BLaER1 (cell line): Measurements from ENCODE around the gene DLL1.

Experiments
- H3K27ac ChIP-seq: shearing (Covaris generic); formaldehyde crosslinking; 2 replicates; pipeline ENCODE4 v1.8.1; 2022
- H3K27me3 ChIP-seq: shearing (Covaris generic); formaldehyde crosslinking; 2 replicates; pipeline ENCODE4 v1.8.1; 2022
- H3K36me3 ChIP-seq: shearing (Covaris generic); formaldehyde crosslinking; 2 replicates; pipeline ENCODE4 v1.8.1; 2022
- H3K4me1 ChIP-seq: shearing (Covaris generic); formaldehyde crosslinking; 2 replicates; pipeline ENCODE4 v1.8.1; 2022
- H3K4me2 ChIP-seq: shearing (Covaris generic); formaldehyde crosslinking; 2 replicates; pipeline ENCODE4 v1.8.1; 2022
- H3K4me3 ChIP-seq: shearing (Covaris generic); formaldehyde crosslinking; 2 replicates; pipeline ENCODE4 v1.8.1; 2022
- H3K9ac ChIP-seq: shearing (Covaris generic); formaldehyde crosslinking; 2 replicates; pipeline ENCODE4 v1.8.1; 2022
- H3K9me3 ChIP-seq: shearing (Covaris generic); formaldehyde crosslinking; 2 replicates; pipeline ENCODE4 v1.8.1; 2022
- H4K20me1 ChIP-seq: shearing (Covaris generic); formaldehyde crosslinking; 2 replicates; pipeline ENCODE4 v1.8.1; 2022
- Cebpa-rat ChIP-seq: shearing (Covaris generic); IDR thresholded peaks from 2 replicates; pipeline ENCODE4 v1.8.1; 2022

The DLL1 gene

GRCh38 chr6:170245475-170245992 is 45.3 kb downstream of the DLL1 start:
- no peak overlapping the region for H3K9ac ChIP-seq
- H3K27me3 ChIP-seq = no peaks in the 10 kb centered on the region
- TF ChIP-seq Cebpa-rat = no peak

DNA sequence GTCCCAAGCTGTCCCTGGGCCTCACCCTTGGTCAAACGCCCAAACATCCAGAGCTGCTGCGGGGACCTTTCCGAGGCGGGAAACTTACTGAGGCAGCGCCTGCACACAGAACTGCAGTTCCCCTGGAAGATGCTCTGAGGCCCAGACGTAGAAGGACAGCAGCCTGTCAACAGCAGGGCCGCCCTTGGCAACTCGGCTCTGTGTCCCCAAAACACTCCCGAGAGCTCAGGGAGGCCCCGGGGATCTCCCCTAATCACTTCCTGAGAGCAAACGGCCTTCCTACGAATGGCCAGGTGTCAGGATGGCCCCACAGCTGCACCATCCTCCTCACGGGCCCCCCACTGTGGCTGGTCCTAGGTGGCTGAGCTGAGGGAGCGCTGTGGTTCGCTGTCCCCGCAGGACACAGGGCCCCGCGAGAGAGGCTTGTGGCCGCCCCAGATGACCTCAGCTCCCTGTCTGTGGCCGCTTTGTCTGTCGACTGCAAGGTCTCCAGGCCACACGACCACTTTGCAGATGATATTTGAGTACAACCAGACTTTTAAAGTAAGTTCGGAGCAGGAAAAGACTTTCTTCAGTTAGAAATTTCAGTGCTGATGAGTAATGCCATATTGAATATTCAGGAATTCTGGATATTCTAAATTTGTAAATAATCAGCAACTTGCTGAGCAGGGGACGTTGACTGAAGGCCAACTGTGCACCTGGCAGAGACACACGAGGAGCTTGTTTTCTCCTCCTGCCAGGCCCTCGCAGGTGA is 46.0 kb downstream of the DLL1 start:
- Histone ChIP-seq H4K20me1 (no peaks in the 10 kb centered on the region), H3K4me1 (peaks cover 17% of the 10 kb centered on the region), H3K9me3 (no peaks in the 10 kb centered on the region), H3K36me3 (no peaks in the 10 kb centered on the region), H3K27ac (no peak overlapping the region), H3K4me3 (no peak overlapping the region), H3K4me2 (peak overlapping the region; percentile 68), H3K27me3 (no peaks in the 10 kb centered on the region), H3K9ac (no peak overlapping the region)
- no peak for TF ChIP-seq Cebpa-rat

More at GRCh38 chr6:170245475-170245992, 45.3 kb downstream of the DLL1 start:
- H4K20me1 ChIP-seq = no peaks in the 10 kb centered on the region
- H3K4me2 ChIP-seq = peak overlapping the region; percentile 68
- H3K36me3 ChIP-seq = no peaks in the 10 kb centered on the region
- H3K4me1 ChIP-seq = peaks cover 17% of the 10 kb centered on the region
- no peaks in the 10 kb centered on the region for H3K9me3 ChIP-seq
- H3K27ac ChIP-seq = no peak overlapping the region
- no peak overlapping the region for H3K4me3 ChIP-seq

DNA sequence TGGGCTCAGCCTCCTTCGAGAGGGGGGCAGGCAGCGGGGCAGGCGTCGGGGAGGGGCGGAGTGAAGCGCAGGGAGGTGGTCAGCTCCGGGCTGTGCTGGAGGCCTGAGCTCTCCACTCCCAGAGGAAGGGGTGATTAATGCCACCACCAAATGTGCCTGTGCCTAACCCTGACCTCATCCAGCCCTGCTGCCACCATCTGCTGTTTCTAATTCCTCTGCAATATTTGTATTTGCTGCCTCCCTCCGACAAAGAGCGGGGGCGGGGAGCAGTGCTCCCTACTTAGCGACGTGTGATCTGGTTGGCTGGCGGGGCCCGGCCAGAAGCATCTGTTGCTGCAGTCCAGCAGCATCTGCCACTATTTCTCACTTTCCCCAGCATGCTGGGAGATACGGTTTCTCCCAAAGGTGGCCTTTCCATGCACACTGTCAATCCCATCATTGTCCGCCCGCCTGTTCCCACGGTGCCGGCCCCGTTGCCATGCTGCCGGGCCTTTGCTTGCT is 47.0 kb downstream of the DLL1 start:
- Histone ChIP-seq H3K4me1 (peaks cover 17% of the 10 kb centered on the region), H3K36me3 (no peaks in the 10 kb centered on the region), H3K27me3 (no peaks in the 10 kb centered on the region), H4K20me1 (no peaks in the 10 kb centered on the region), H3K27ac (no peak overlapping the region), H3K9ac (no peak overlapping the region), H3K9me3 (no peaks in the 10 kb centered on the region), H3K4me3 (no peak overlapping the region), H3K4me2 (no peak overlapping the region)
- TF ChIP-seq Cebpa-rat = no peak

- H3K9ac ChIP-seq = no peak overlapping the region
- no peaks in the 10 kb centered on the region for H3K9me3 ChIP-seq
- no peaks in the 10 kb centered on the region for H4K20me1 ChIP-seq
- H3K27me3 ChIP-seq = no peaks in the 10 kb centered on the region
- no peaks in the 10 kb centered on the region for H3K36me3 ChIP-seq
- H3K4me3 ChIP-seq = no peak overlapping the region
- peaks cover 17% of the 10 kb centered on the region for H3K4me1 ChIP-seq
- no peak overlapping the region for H3K4me2 ChIP-seq
- H3K27ac ChIP-seq = no peak overlapping the region
- TF ChIP-seq Cebpa-rat = no peak
Measured at GRCh38 chr6:170243386-170243785, 47.5 kb downstream of the DLL1 start.

DNA sequence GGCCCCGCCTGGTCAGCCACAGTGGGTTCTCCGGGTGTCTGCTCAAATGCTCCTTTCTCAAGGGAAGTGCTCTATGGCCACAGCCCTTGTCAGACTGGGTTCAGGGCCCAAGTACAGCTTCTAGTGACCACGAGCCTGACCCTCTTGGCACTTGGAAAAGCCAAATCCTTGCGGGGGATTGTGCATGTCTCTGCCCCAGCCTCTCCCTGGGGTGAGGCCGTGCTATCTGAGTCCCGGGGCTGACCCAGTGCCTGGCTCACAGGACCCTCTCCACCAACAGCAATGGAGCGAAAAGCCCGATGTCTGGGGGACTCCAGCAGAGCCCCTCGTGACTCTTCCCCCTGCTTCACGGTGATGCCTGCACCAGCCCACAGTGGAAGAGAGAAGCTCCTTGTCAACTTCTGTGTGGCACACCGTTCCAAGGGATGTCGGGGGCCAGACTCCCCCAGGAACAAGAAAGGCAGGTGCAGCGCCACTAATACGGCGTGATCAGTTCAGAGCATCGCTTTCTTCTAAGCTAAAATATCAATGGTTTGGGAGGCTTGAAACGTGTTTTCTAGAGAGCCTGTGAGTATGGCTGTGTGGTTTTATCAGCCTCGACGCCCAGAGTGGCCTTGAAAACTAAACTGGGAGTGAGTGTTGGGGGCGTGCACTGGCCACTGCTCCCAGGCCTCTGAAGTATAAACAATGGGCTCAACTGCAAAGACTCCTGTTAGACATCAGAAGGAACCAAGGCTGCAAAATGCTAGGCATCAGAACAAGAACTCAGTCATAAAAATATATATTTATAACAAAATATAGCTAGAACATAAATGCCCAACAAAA is 51.9 kb downstream of the DLL1 start:
- H3K27ac ChIP-seq = no peak overlapping the region
- TF ChIP-seq Cebpa-rat = no peak
- no peaks in the 10 kb centered on the region for H4K20me1 ChIP-seq
- no peaks in the 10 kb centered on the region for H3K4me1 ChIP-seq
- no peaks in the 10 kb centered on the region for H3K27me3 ChIP-seq
- H3K4me3 ChIP-seq = no peak overlapping the region
- no peaks in the 10 kb centered on the region for H3K9me3 ChIP-seq
- no peak overlapping the region for H3K4me2 ChIP-seq
- no peak overlapping the region for H3K9ac ChIP-seq
- no peaks in the 10 kb centered on the region for H3K36me3 ChIP-seq

- no peak overlapping the region for H3K4me2 ChIP-seq
- no peak overlapping the region for H3K27ac ChIP-seq
- no peaks in the 10 kb centered on the region for H3K27me3 ChIP-seq
- no peaks in the 10 kb centered on the region for H3K4me1 ChIP-seq
- H3K9ac ChIP-seq = no peak overlapping the region
- no peaks in the 10 kb centered on the region for H3K9me3 ChIP-seq
- no peaks in the 10 kb centered on the region for H3K36me3 ChIP-seq
- no peak overlapping the region for H3K4me3 ChIP-seq
- no peaks in the 10 kb centered on the region for H4K20me1 ChIP-seq
- TF ChIP-seq Cebpa-rat = no peak
Measured at GRCh38 chr6:170237999-170238740, 52.7 kb downstream of the DLL1 start.

- 0 out of 2 replicates have a peak, but pooled peaks cover 4% of the 10 kb centered on the region for H3K4me1 ChIP-seq
Measured at GRCh38 chr6:170236131-170236836, 54.6 kb downstream of the DLL1 start.

DNA sequence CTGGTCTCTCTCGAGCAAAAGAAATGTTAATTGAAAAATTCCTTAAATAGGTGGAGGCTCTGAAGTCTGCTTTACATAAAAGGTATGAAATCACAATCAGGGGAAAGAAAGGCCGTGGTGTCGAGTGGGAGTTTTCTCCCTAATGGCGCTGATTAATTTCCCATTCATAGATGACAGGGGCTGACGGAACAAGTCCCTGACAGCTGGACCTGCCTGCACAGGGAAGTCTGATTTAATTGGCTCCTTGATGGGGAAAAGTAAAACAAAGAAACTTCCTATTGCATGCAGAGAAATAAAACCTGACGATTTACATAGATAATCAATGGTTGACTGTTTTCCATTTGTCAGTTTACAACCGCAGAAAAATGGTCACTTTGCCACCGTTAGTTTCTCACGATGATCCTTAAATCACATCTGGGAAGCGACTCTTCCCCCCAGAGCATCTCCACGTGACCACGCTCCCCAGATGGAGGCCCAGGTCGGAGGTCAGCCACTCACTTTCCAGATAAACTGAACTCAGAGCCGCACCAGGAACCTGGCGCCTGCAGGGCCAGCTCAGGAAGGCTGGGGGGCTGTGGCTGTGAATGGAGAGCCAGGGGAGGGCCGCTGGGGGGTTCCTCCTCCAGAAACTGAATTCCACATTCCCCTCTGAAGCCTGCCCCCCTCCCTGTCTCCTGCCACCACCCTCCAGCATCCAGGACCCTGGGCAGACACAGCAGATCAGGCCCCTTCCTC is 55.3 kb downstream of the DLL1 start:
- no peaks in the 10 kb centered on the region for H3K27me3 ChIP-seq
- H4K20me1 ChIP-seq = no peaks in the 10 kb centered on the region
- H3K4me1 ChIP-seq = 0 out of 2 replicates have a peak, but pooled peaks cover 10% of the 10 kb centered on the region
- no peaks in the 10 kb centered on the region for H3K36me3 ChIP-seq
- H3K4me2 ChIP-seq = no peak overlapping the region
- no peak overlapping the region for H3K9ac ChIP-seq
- TF ChIP-seq Cebpa-rat = no peak
- no peak overlapping the region for H3K4me3 ChIP-seq
- H3K9me3 ChIP-seq = no peaks in the 10 kb centered on the region
- no peak overlapping the region for H3K27ac ChIP-seq

More at GRCh38 chr6:170236131-170236836, 54.6 kb downstream of the DLL1 start:
- no peak for TF ChIP-seq Cebpa-rat
- H3K9ac ChIP-seq = no peak overlapping the region
- H3K36me3 ChIP-seq = no peaks in the 10 kb centered on the region
- H3K27me3 ChIP-seq = no peaks in the 10 kb centered on the region
- no peaks in the 10 kb centered on the region for H3K9me3 ChIP-seq
- H4K20me1 ChIP-seq = no peaks in the 10 kb centered on the region
- H3K4me2 ChIP-seq = no peak overlapping the region
- no peak overlapping the region for H3K27ac ChIP-seq
- no peak overlapping the region for H3K4me3 ChIP-seq
